ENCODE data around the gene CPHXL2. TPM values are rescaled to one million over a fixed set of nuclear protein-coding genes. Genes with fewer than 3 reads are reported as not detected.

CPHXL2 gene
- not detected in 2 replicates for total RNA-seq
- long read RNA-seq: 0 reads

- Mint-ChIP-seq H3K4me1 (no peaks in the 10 kb centered on the region), H3K27me3 (ENCODE audit: low read depth) (no peaks in the 10 kb centered on the region), H3K36me3 (ENCODE audit: low read depth) (peaks cover under 1% of the 10 kb centered on the region), H3K9me3 (peaks cover under 1% of the 10 kb centered on the region), H3K27ac (ENCODE audit: unreplicated experiment) (no peak within 1 kb of the TSS), H3K4me3 (no peak within 1 kb of the TSS)
- no peak for DNase-seq (ENCODE audit: low read depth, low spot score)
- no peak for TF ChIP-seq CTCF (conservative IDR thresholded peaks at IDR 0.05)
Measured at GRCh38 chr16:75676909-75677308, at the start of gene CPHXL2. Gene CPHXL2 (minus strand): TSS chr16:75677009. CDS start chr16:75676999, 10 bp downstream.

GRCh38 chr16:75726390-75726789 lies 49.6 kb upstream of the CPHXL2 start, which contains the start of gene CPHXL:
Gene CPHXL (minus strand): TSS chr16:75726490. CDS start chr16:75726442, 48 bp downstream.
- TF ChIP-seq CTCF (conservative IDR thresholded peaks at IDR 0.05): no peak
- no peaks in the 10 kb centered on the region for H3K27me3 Mint-ChIP-seq (ENCODE audit: low read depth)
- H3K27ac Mint-ChIP-seq (ENCODE audit: unreplicated experiment): no peak within 1 kb of the TSS
- no peaks in the 10 kb centered on the region for H3K4me1 Mint-ChIP-seq
- DNase-seq (ENCODE audit: low read depth, low spot score): no peak
- no peaks in the 10 kb centered on the region for H3K9me3 Mint-ChIP-seq
- no peak within 1 kb of the TSS for H3K4me3 Mint-ChIP-seq
- no peaks in the 10 kb centered on the region for H3K36me3 Mint-ChIP-seq (ENCODE audit: low read depth)

GRCh38 chr16:75718452-75718851 lies 41.6 kb upstream of the CPHXL2 start:
- no peak overlapping the region for H3K27ac Mint-ChIP-seq (ENCODE audit: unreplicated experiment)
- no peak overlapping the region for H3K4me3 Mint-ChIP-seq
- peaks cover 5% of the 10 kb centered on the region for H3K36me3 Mint-ChIP-seq (ENCODE audit: low read depth)
- H3K9me3 Mint-ChIP-seq: peaks cover 6% of the 10 kb centered on the region
- TF ChIP-seq CTCF (conservative IDR thresholded peaks at IDR 0.05): no peak
- DNase-seq (ENCODE audit: low read depth, low spot score): no peak
- peaks cover 8% of the 10 kb centered on the region for H3K27me3 Mint-ChIP-seq (ENCODE audit: low read depth)
- H3K4me1 Mint-ChIP-seq: no peaks in the 10 kb centered on the region

- peaks cover 8% of the 10 kb centered on the region for H3K27me3 Mint-ChIP-seq (ENCODE audit: low read depth)
- no peak for DNase-seq (ENCODE audit: low read depth, low spot score)
Measured at GRCh38 chr16:75714661-75715060, 37.9 kb upstream of the CPHXL2 start.

GRCh38 chr16:75710344-75710743 lies 33.5 kb upstream of the CPHXL2 start:
- no peak overlapping the region for H3K4me3 Mint-ChIP-seq
- peaks cover 15% of the 10 kb centered on the region for H3K9me3 Mint-ChIP-seq
- H3K27ac Mint-ChIP-seq (ENCODE audit: unreplicated experiment): no peak overlapping the region

More at GRCh38 chr16:75714661-75715060, 37.9 kb upstream of the CPHXL2 start:
- no peak for TF ChIP-seq CTCF (conservative IDR thresholded peaks at IDR 0.05)
- Mint-ChIP-seq H3K9me3 (peaks cover 12% of the 10 kb centered on the region), H3K36me3 (ENCODE audit: low read depth) (peaks cover 5% of the 10 kb centered on the region), H3K4me1 (no peaks in the 10 kb centered on the region), H3K4me3 (no peak overlapping the region), H3K27ac (ENCODE audit: unreplicated experiment) (no peak overlapping the region)

More at GRCh38 chr16:75710344-75710743, 33.5 kb upstream of the CPHXL2 start:
- no peak for DNase-seq (ENCODE audit: low read depth, low spot score)
- TF ChIP-seq CTCF (conservative IDR thresholded peaks at IDR 0.05): no peak
- Mint-ChIP-seq H3K4me1 (no peaks in the 10 kb centered on the region), H3K27me3 (ENCODE audit: low read depth) (peaks cover 4% of the 10 kb centered on the region), H3K36me3 (ENCODE audit: low read depth) (peaks cover 2% of the 10 kb centered on the region)

Data from neural crest cell (in vitro differentiated cells).